ENCODE results near the gene KREMEN2. TPM values are rescaled to one million over a fixed set of nuclear protein-coding genes. Genes with fewer than 3 reads are reported as not detected.

Gene KREMEN2
- total RNA-seq, 1 donor, result not detected

DNA sequence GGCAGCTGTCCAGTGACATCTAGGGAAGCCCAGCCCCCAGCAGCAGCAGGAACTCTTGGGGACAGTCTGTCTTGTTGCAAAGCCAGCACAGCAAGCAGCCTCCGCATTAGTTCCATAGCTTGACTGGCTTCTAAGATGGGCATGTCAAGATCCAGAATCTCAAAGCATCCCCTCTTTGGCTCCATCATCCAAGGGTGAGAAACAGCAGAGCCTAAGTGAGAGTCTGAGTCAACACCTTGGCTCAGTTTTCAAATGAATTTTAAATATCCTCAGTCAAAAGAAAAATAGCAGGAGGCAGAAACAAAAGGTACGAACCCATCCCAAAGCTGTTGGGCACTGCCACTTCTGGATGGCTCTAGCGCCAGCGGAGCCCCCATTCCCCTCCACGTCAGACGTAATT, 50.9 kb downstream of the KREMEN2 start:
- no peak overlapping the region for H3K4me3 ChIP-seq (ENCODE audit: low read depth, low read length)
- TF ChIP-seq, protein P1, sequence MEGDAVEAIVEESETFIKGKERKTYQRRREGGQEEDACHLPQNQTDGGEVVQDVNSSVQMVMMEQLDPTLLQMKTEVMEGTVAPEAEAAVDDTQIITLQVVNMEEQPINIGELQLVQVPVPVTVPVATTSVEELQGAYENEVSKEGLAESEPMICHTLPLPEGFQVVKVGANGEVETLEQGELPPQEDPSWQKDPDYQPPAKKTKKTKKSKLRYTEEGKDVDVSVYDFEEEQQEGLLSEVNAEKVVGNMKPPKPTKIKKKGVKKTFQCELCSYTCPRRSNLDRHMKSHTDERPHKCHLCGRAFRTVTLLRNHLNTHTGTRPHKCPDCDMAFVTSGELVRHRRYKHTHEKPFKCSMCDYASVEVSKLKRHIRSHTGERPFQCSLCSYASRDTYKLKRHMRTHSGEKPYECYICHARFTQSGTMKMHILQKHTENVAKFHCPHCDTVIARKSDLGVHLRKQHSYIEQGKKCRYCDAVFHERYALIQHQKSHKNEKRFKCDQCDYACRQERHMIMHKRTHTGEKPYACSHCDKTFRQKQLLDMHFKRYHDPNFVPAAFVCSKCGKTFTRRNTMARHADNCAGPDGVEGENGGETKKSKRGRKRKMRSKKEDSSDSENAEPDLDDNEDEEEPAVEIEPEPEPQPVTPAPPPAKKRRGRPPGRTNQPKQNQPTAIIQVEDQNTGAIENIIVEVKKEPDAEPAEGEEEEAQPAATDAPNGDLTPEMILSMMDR (IDR thresholded peaks at IDR 0.05; ENCODE audit: insufficient read depth, low read length), result no peak
- DNase-seq (ENCODE audit: low read depth), result no peak

DNA sequence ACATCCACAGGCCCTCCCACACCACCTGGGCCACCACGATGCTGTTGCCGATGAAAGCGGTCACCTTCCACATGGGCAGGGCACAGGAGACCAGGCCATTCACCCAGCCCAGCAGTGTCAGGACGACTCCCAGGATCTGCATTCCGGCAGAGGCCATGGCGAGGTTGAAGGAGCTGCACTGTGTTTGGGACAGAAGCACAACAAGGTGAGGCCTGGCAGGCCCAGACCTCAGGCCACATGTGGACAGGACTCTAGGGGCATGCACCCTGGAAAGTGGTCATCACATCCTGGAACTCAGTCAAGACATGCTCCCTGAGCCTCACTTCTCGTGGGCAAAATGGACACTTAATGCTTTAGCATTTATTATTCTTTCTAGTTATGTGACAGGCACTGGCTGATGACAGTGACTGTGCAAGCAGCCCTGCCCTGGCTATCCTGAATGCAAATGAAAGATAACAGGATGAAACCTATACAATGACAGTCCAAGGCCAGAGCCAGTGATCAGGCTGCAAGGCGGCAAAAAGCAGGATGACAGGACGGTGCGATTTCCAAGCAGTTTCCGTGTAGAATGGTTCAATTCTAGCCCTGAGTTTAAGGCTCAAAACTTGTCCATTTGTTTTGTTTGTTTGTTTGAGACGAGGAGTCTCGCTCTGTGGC, 51.9 kb downstream of the KREMEN2 start:
- TF ChIP-seq, protein P1 (IDR thresholded peaks at IDR 0.05; ENCODE audit: insufficient read depth, low read length), result no peak
- DNase-seq (ENCODE audit: low read depth), result no peak
- no peak overlapping the region for H3K4me3 ChIP-seq (ENCODE audit: low read depth, low read length)

DNA sequence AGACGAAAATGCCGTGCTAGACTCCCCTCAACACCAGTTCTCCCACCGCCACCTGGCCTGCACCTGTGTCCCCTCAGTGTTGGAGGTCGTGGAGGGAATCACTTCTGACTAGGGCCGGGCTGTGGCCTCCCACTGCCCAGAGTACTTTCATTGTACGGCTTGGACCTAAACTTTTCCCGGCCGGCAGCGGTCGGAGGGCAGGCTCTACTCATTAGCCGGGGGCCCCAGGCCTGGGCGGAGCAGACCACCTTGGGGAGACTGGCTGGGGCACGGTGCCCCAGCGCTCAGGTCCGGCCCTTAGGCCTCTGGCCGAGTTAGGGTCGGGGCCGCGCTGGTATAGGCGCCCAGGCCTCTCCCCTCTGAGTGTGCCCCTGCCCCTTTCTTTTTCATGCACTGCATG, 53.3 kb downstream of the KREMEN2 start:
- H3K4me3 ChIP-seq (ENCODE audit: low read depth, low read length), result no peak overlapping the region
- no peak for DNase-seq (ENCODE audit: low read depth)
- TF ChIP-seq, protein P1 (IDR thresholded peaks at IDR 0.05; ENCODE audit: insufficient read depth, low read length), result no peak

Small RNA genes within 50 kb of the gene (small RNA-seq; reads per million reads assigned to genes)
- gene LINC00514, result not detected

Other genes starting within 250 kb of the KREMEN2 start
- gene PRSS27, start 244.1 kb upstream of the KREMEN2 start, total RNA-seq (ENCODE audit: low replicate concordance), result 0.65 and 1.3 TPM in 2 replicates
- gene SRRM2, start 211.6 kb upstream of the KREMEN2 start, total RNA-seq (ENCODE audit: low replicate concordance), result 77.1 and 96.3 TPM in 2 replicates
- 37.6 and 316 TPM in 2 replicates for gene ELOB, start 187.0 kb upstream of the KREMEN2 start, total RNA-seq (ENCODE audit: low replicate concordance)
- gene PRSS33, start 176.7 kb upstream of the KREMEN2 start, total RNA-seq (ENCODE audit: low replicate concordance), result not detected in 2 replicates
- not detected in 2 replicates for gene PRSS41, start 165.8 kb upstream of the KREMEN2 start, total RNA-seq (ENCODE audit: low replicate concordance)
- 0.27 and 0.49 TPM in 2 replicates for gene PRSS21, start 147.0 kb upstream of the KREMEN2 start, total RNA-seq (ENCODE audit: low replicate concordance)
- gene ZG16B, start 134.0 kb upstream of the KREMEN2 start, total RNA-seq (ENCODE audit: low replicate concordance), result 0.27 and 1.4 TPM in 2 replicates
- not detected in 2 replicates for gene PRSS22, start 106.1 kb upstream of the KREMEN2 start, total RNA-seq (ENCODE audit: low replicate concordance)
- 48.9 and 56.4 TPM in 2 replicates for gene FLYWCH2, start 81.1 kb upstream of the KREMEN2 start, total RNA-seq (ENCODE audit: low replicate concordance)
- 31.3 and 37.4 TPM in 2 replicates for gene FLYWCH1, start 52.3 kb upstream of the KREMEN2 start, total RNA-seq (ENCODE audit: low replicate concordance)
- 0.16 and 13.8 TPM in 2 replicates for gene PAQR4, start 5.1 kb downstream of the KREMEN2 start, total RNA-seq (ENCODE audit: low replicate concordance)
- gene PKMYT1, start 16.2 kb downstream of the KREMEN2 start, total RNA-seq (ENCODE audit: low replicate concordance), result 1.5 and 24.5 TPM in 2 replicates
- not detected in 2 replicates for gene CLDN9, start 48.6 kb downstream of the KREMEN2 start, total RNA-seq (ENCODE audit: low replicate concordance)
- 1.1 TPM in 1 of 2 replicates, not detected in the other for gene CLDN6, start 53.9 kb downstream of the KREMEN2 start, total RNA-seq (ENCODE audit: low replicate concordance)
- 26.7 and 124 TPM in 2 replicates for gene TNFRSF12A, start 56.1 kb downstream of the KREMEN2 start, total RNA-seq (ENCODE audit: low replicate concordance)
- 40.6 and 45.6 TPM in 2 replicates for gene HCFC1R1, start 59.7 kb downstream of the KREMEN2 start, total RNA-seq (ENCODE audit: low replicate concordance)
- 16.3 and 30.2 TPM in 2 replicates for gene THOC6, start 59.8 kb downstream of the KREMEN2 start, total RNA-seq (ENCODE audit: low replicate concordance)
- gene BICDL2, start 72.7 kb downstream of the KREMEN2 start, total RNA-seq (ENCODE audit: low replicate concordance), result not detected in 2 replicates
- not detected in 2 replicates for gene MMP25, start 82.3 kb downstream of the KREMEN2 start, total RNA-seq (ENCODE audit: low replicate concordance)
- 7.6 and 7.8 TPM in 2 replicates for gene IL32, start 101.4 kb downstream of the KREMEN2 start, total RNA-seq (ENCODE audit: low replicate concordance)
- not detected in 2 replicates for gene ZSCAN10, start 135.0 kb downstream of the KREMEN2 start, total RNA-seq (ENCODE audit: low replicate concordance)
- 12.3 and 14.7 TPM in 2 replicates for gene ZNF205, start 148.3 kb downstream of the KREMEN2 start, total RNA-seq (ENCODE audit: low replicate concordance)
- 6.9 and 7.0 TPM in 2 replicates for gene ZNF213, start 170.8 kb downstream of the KREMEN2 start, total RNA-seq (ENCODE audit: low replicate concordance)
- gene OR1F1, start 223.9 kb downstream of the KREMEN2 start, total RNA-seq (ENCODE audit: low replicate concordance), result not detected in 2 replicates